HEK293T (cell line): Measurements from ENCODE around the gene PGAP3.

Experiments used
- CTCF ChIA-PET: fragments of 350-600 bp; formaldehyde crosslinking; extraction: SDS; loops from one replicate; lab custom pipeline; 2021; ENCODE audit warnings: antibody characterized with exemption, inconsistent platforms; lab: Yijun Ruan, JAX
- POLR2A ChIA-PET: fragments of 350-600 bp; formaldehyde crosslinking; extraction: SDS; loops from one replicate; lab custom pipeline; 2020; ENCODE audit warnings: antibody characterized with exemption, inconsistent platforms; lab: Yijun Ruan, JAX
- DNase-seq: peaks from one replicate; pipeline ENCODE4 v3.0.0; 2012; ENCODE audit warnings: mixed read lengths; ENCODE audit errors: extremely low spot score
- ARNT ChIP-seq: fragments of 450-650 bp; IDR thresholded peaks from 2 replicates; pipeline ENCODE4 v1.6.1; 2017; ENCODE audit warnings: mild to moderate bottlenecking
- BHLHE40 ChIP-seq: fragments of 450-650 bp; IDR thresholded peaks from 2 replicates; pipeline ENCODE4 v1.6.1; 2016; ENCODE audit warnings: mild to moderate bottlenecking, moderate library complexity, borderline replicate concordance
- CTBP1 ChIP-seq: fragments of 450-650 bp; IDR thresholded peaks from 2 replicates; pipeline ENCODE4 v1.6.1; 2016; ENCODE audit warnings: borderline replicate concordance
- ELF4 ChIP-seq: fragments of 450-650 bp; IDR thresholded peaks from 2 replicates; pipeline ENCODE4 v1.6.1; 2017; ENCODE audit warnings: antibody characterized with exemption
- FOXA1 ChIP-seq: fragments of 450-650 bp; IDR thresholded peaks from 2 replicates; pipeline ENCODE4 v1.6.1; 2016; ENCODE audit warnings: mild to moderate bottlenecking
- FOXK2 ChIP-seq: fragments of 450-650 bp; IDR thresholded peaks from 2 replicates; pipeline ENCODE4 v1.6.1; 2016; ENCODE audit warnings: mild to moderate bottlenecking
- FOXM1 ChIP-seq: fragments of 450-650 bp; IDR thresholded peaks from 2 replicates; pipeline ENCODE4 v1.6.1; 2017; ENCODE audit warnings: mild to moderate bottlenecking, borderline replicate concordance
- HDGF ChIP-seq: fragments of 450-650 bp; IDR thresholded peaks from 2 replicates; pipeline ENCODE4 v1.6.1; 2017; ENCODE audit warnings: antibody characterized with exemption, borderline replicate concordance
- L3MBTL2 ChIP-seq: fragments of 450-650 bp; conservative IDR thresholded peaks from 2 replicates; pipeline ENCODE4 v1.6.1; 2016; ENCODE audit warnings: mild to moderate bottlenecking
- LEF1 ChIP-seq: fragments of 450-650 bp; IDR thresholded peaks from 2 replicates; pipeline ENCODE4 v1.6.1; 2017; ENCODE audit warnings: mild to moderate bottlenecking, borderline replicate concordance
- NFRKB ChIP-seq: fragments of 450-650 bp; IDR thresholded peaks from 2 replicates; pipeline ENCODE4 v1.6.1; 2016; ENCODE audit warnings: mild to moderate bottlenecking, moderate library complexity
- SP1 ChIP-seq: fragments of 450-650 bp; IDR thresholded peaks from 2 replicates; pipeline ENCODE4 v1.6.1; 2017
- SUZ12 ChIP-seq: fragments of 450-650 bp; IDR thresholded peaks from 2 replicates; pipeline ENCODE4 v1.6.1; 2016; ENCODE audit warnings: mild to moderate bottlenecking
- TARDBP ChIP-seq: fragments of 450-650 bp; IDR thresholded peaks from 2 replicates; pipeline ENCODE4 v1.6.1; 2016
- ZNF384 ChIP-seq: fragments of 450-650 bp; IDR thresholded peaks from 2 replicates; pipeline ENCODE4 v1.6.1; 2016
- TF ChIP-seq, protein P1 (sequence below): fragments of 450-650 bp; IDR thresholded peaks from 2 replicates; pipeline ENCODE4 v1.6.1; 2016

Gene PGAP3

GRCh38 chr17:39709319-39709997 lies 21.6 kb upstream of the PGAP3 start:
- ChIA-PET CTCF (no interaction called here), POLR2A (interaction anchor here (1.1 to 3.6 kb wide), 2 partner anchors 9 to 21 kb away, joined by 4 to 15 read pairs; partner anchors contain the start of genes ERBB2 and PGAP3)
- TF ChIP-seq CTBP1 (no peak), FOXA1 (no peak), TARDBP (no peak), FOXK2 (no peak), BHLHE40 (no peak), SP1 (no peak), ZNF384 (no peak), SUZ12 (no peak), LEF1 (no peak), HDGF (no peak), NFRKB (no peak), FOXM1 (no peak), ARNT (no peak), L3MBTL2 (no peak), ELF4 (no peak)
- TF ChIP-seq, protein P1, sequence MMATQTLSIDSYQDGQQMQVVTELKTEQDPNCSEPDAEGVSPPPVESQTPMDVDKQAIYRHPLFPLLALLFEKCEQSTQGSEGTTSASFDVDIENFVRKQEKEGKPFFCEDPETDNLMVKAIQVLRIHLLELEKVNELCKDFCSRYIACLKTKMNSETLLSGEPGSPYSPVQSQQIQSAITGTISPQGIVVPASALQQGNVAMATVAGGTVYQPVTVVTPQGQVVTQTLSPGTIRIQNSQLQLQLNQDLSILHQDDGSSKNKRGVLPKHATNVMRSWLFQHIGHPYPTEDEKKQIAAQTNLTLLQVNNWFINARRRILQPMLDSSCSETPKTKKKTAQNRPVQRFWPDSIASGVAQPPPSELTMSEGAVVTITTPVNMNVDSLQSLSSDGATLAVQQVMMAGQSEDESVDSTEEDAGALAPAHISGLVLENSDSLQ, result no peak
- no peak for DNase-seq

GRCh38 chr17:39706921-39707337 lies 19.1 kb upstream of the PGAP3 start:
- POLR2A ChIA-PET, result no interaction called here
- no peak for DNase-seq
- CTCF ChIA-PET, result interaction anchor here (1.4 kb wide), 1 partner anchor 85 kb away, joined by 4 read pairs; no protein-coding TSS in a partner anchor
- TF ChIP-seq BHLHE40 (no peak), CTBP1 (no peak), FOXK2 (no peak), ARNT (no peak), TARDBP (no peak), FOXA1 (no peak), ZNF384 (no peak), FOXM1 (no peak), SP1 (no peak), ELF4 (no peak), NFRKB (no peak), L3MBTL2 (no peak), SUZ12 (no peak), HDGF (no peak), LEF1 (no peak)
- TF ChIP-seq, protein P1, result no peak

DNA sequence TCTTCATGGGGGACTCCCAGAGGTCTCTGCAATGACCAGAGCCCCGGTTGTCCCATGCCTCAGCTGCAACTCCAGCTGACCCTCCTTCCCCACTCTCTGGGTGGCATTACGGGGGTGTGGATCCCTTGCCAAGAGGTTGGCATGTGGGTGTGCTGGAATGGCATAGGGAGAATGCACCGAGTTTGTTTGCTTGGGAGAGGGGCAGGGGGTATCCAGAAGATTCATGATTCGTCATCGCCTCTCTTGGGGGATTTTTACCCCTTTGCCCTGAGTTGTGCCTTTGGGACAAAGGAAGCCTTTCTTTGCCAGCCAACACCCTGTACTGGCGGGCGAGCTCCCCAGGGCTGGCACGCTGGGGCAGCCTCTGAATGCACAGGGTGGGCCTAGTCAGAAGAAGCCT lies 18.5 kb upstream of the PGAP3 start:
- TF ChIP-seq L3MBTL2, result no peak
- no peak for TF ChIP-seq FOXK2
- TF ChIP-seq CTBP1, result no peak
- no peak for TF ChIP-seq ZNF384
- no peak for TF ChIP-seq SP1
- TF ChIP-seq NFRKB, result no peak
- TF ChIP-seq BHLHE40, result no peak
- no peak for TF ChIP-seq HDGF
- TF ChIP-seq FOXA1, result no peak
- POLR2A ChIA-PET, result no interaction called here
- DNase-seq, result no peak
- CTCF ChIA-PET, result interaction anchor here (1.4 kb wide), 1 partner anchor 85 kb away, joined by 4 read pairs; no protein-coding TSS in a partner anchor

- TF ChIP-seq HDGF, result no peak
- no peak for TF ChIP-seq ELF4
- TF ChIP-seq SP1, result no peak
- TF ChIP-seq BHLHE40, result no peak
- no peak for TF ChIP-seq TARDBP
- TF ChIP-seq, protein P1, result no peak
- no peak for TF ChIP-seq FOXA1
- TF ChIP-seq SUZ12, result no peak
- no peak for TF ChIP-seq CTBP1
- TF ChIP-seq LEF1, result no peak
- TF ChIP-seq ARNT, result no peak
- TF ChIP-seq FOXK2, result no peak
- TF ChIP-seq ZNF384, result no peak
- POLR2A ChIA-PET, result interaction anchor here (1.2 to 1.5 kb wide), 2 partner anchors 18 to 24 kb away, joined by 4 to 5 read pairs; partner anchors contain the start of gene PGAP3
- CTCF ChIA-PET, result interaction anchor here (0.5 to 1.4 kb wide), 2 partner anchors 84 to 146 kb away, joined by 3 to 4 read pairs; no protein-coding TSS in a partner anchor
- no peak for DNase-seq
Measured at GRCh38 chr17:39705786-39706348, 18.0 kb upstream of the PGAP3 start.

DNA sequence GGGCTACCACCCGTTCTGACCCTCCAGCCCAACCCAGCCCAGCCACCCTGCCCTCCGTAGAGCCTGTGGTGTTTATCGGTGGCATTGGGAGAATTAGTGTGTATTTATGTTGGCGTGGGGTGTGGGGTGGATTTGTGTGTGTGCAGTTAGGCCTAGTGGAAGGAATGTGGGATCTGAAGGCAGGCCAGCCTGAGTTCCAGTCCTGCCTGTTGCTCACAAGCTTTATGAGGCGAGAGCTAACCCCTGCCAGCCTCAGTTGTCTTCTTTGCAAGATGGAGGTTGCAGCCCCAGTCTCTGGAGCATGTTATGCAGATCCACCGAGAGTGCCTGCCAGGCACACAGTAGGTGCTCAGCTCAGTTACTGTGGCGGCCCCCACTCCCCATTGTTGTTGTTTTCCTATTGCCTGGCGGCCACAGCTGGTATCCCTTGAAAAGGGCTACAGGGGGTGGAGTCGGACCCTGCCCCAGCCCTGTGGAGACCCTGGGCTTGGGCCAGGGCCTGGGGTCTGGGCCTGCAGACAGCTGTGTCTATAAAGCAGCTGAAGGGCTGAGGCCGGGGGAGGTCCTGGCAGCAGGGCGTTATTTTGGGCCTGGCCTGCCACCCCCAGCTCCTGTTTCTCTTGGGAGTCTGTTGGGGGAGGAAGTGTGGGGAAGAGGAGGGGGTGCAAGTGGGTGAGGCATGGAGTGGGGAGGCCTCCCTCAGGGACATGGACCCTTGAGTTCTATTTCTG lies 17.1 kb upstream of the PGAP3 start:
- POLR2A ChIA-PET, result interaction anchor here (1.2 to 1.5 kb wide), 2 partner anchors 17 to 24 kb away, joined by 4 to 5 read pairs; partner anchors contain the start of gene PGAP3
- DNase-seq, result no peak
- CTCF ChIA-PET, result interaction anchor here (0.5 kb wide), 1 partner anchor 146 kb away, joined by 3 read pairs; no protein-coding TSS in a partner anchor
- TF ChIP-seq BHLHE40 (no peak), TARDBP (no peak)
